RWPE2 (cell line): ENCODE data around the gene SNRNP70.

Source experiments
- ATAC-seq: fragments of 200-7000 bp; cut with Tn5 transposase; 3 replicates; pipeline ENCODE4 v1.9.1; 2021; ENCODE audit warnings: low read depth
- DNase-seq: peaks from one replicate; pipeline ENCODE4 v3.0.0-alpha.2; 2020; ENCODE audit warnings: low spot score
- H3K27ac ChIP-seq: fragments of 450-650 bp; 2 replicates; pipeline ENCODE4 v1.5.1; 2017; ENCODE audit warnings: mild to moderate bottlenecking; ENCODE audit not compliant: poor library complexity, severe bottlenecking
- H3K27me3 ChIP-seq: fragments of 250-450 bp; sonication (Bioruptor Pico); 2 replicates; pipeline ENCODE4 v1.5.1; 2021; ENCODE audit warnings: mild to moderate bottlenecking, moderate library complexity; ENCODE audit not compliant: insufficient read depth, poor library complexity, severe bottlenecking
- H3K36me3 ChIP-seq: fragments of 250-450 bp; sonication (Bioruptor Pico); 2 replicates; pipeline ENCODE4 v1.5.1; 2020; ENCODE audit warnings: low read depth, mild to moderate bottlenecking, moderate library complexity
- H3K4me1 ChIP-seq: fragments of 250-450 bp; sonication (Bioruptor Pico); 2 replicates; pipeline ENCODE4 v1.5.1; 2021; ENCODE audit warnings: mild to moderate bottlenecking, moderate library complexity; ENCODE audit not compliant: insufficient read depth, poor library complexity, severe bottlenecking
- H3K4me3 ChIP-seq: fragments of 250-450 bp; sonication (Bioruptor Pico); 2 replicates; pipeline ENCODE4 v1.5.1; 2021; ENCODE audit warnings: mild to moderate bottlenecking, moderate library complexity; ENCODE audit not compliant: severe bottlenecking
- H3K9me3 ChIP-seq: fragments of 250-450 bp; sonication (Bioruptor Pico); 2 replicates; pipeline ENCODE4 v1.5.1; 2021; ENCODE audit warnings: mild to moderate bottlenecking, moderate library complexity; ENCODE audit not compliant: severe bottlenecking
- TF ChIP-seq, protein P1 (sequence below): fragments of 450-650 bp; IDR thresholded peaks from one replicate; pipeline ENCODE4 v1.5.1; 2017; ENCODE audit warnings: mild to moderate bottlenecking, moderate library complexity; ENCODE audit not compliant: poor library complexity, severe bottlenecking

The SNRNP70 gene

DNA sequence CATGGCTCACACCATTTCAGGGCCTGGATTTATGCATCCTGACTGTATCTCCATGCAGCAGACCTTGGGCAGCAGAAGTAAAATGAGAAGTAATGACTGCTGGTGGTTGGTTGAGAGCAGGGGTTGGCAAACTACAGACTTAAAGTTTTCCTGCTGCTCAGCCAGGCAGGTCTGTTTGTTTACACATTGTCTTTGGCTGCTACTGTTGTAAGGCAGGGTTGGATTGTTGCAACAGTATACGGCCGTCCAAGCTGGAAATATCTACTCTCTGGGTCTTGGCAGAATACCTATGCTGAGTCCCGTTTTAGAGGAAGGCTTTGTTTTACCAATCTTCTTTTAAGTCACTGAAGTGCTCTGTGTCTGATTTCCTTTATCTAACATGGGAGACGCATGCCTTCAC lies 13.5 kb downstream of the SNRNP70 start:
- Histone ChIP-seq H3K27ac (no peak overlapping the region), H3K27me3 (no peaks in the 10 kb centered on the region), H3K36me3 (peaks cover 88% of the 10 kb centered on the region), H3K4me1 (peaks cover 7% of the 10 kb centered on the region), H3K9me3 (no peaks in the 10 kb centered on the region), H3K4me3 (no peak overlapping the region)
- no peak for DNase-seq
- TF ChIP-seq, protein P1, sequence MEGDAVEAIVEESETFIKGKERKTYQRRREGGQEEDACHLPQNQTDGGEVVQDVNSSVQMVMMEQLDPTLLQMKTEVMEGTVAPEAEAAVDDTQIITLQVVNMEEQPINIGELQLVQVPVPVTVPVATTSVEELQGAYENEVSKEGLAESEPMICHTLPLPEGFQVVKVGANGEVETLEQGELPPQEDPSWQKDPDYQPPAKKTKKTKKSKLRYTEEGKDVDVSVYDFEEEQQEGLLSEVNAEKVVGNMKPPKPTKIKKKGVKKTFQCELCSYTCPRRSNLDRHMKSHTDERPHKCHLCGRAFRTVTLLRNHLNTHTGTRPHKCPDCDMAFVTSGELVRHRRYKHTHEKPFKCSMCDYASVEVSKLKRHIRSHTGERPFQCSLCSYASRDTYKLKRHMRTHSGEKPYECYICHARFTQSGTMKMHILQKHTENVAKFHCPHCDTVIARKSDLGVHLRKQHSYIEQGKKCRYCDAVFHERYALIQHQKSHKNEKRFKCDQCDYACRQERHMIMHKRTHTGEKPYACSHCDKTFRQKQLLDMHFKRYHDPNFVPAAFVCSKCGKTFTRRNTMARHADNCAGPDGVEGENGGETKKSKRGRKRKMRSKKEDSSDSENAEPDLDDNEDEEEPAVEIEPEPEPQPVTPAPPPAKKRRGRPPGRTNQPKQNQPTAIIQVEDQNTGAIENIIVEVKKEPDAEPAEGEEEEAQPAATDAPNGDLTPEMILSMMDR = no peak
- ATAC-seq = no peak

DNA sequence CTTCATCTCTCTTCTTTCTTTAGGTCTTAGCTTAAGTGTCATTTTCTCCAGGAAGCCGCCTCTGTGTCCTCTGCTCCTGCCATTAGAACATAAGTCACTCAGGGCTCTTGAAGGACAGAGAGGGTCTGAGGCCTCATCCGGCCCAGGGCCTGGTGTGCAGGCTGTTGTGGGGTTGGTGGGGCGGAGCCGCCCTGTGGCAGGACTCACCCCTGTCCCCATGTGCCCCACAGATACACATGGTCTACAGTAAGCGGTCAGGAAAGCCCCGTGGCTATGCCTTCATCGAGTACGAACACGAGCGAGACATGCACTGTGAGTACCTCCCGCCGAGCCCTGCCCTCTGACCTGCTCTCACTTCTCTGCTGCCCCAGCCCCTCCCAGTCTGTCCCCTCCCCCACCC lies 15.9 kb downstream of the SNRNP70 start:
- H3K36me3 ChIP-seq = peaks cover 87% of the 10 kb centered on the region
- H3K27ac ChIP-seq = no peak overlapping the region
- ATAC-seq = no peak
- H3K27me3 ChIP-seq = no peaks in the 10 kb centered on the region
- TF ChIP-seq, protein P1 = no peak
- DNase-seq = no peak
- no peak overlapping the region for H3K4me3 ChIP-seq
- peaks cover 7% of the 10 kb centered on the region for H3K4me1 ChIP-seq
- H3K9me3 ChIP-seq = no peaks in the 10 kb centered on the region

DNA sequence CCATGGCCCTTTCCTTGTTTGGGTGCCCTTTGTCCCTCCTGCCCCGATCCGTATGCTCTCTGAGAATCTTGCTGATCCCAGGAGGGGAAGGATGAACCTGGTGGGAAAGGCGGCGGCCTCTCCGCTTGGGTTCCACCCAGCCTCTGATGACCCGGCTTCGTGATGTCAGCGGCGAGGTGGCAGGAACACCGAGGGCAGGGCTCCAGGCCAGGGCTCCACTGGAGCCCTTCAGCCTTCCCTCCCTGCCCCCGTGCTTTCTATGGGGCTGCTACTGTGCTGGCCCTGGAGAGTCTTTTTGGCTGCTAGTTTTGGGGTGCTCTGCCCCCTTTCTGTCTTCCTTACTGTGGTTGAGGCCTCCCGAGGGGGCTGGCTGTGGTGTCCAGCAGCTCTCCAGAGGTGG lies 17.1 kb downstream of the SNRNP70 start:
- no peaks in the 10 kb centered on the region for H3K27me3 ChIP-seq
- TF ChIP-seq, protein P1 = no peak
- DNase-seq = no peak
- H3K4me1 ChIP-seq = peaks cover 4% of the 10 kb centered on the region
- no peaks in the 10 kb centered on the region for H3K9me3 ChIP-seq
- ATAC-seq = no peak
- no peak overlapping the region for H3K27ac ChIP-seq
- no peak overlapping the region for H3K4me3 ChIP-seq
- peaks cover 87% of the 10 kb centered on the region for H3K36me3 ChIP-seq

DNA sequence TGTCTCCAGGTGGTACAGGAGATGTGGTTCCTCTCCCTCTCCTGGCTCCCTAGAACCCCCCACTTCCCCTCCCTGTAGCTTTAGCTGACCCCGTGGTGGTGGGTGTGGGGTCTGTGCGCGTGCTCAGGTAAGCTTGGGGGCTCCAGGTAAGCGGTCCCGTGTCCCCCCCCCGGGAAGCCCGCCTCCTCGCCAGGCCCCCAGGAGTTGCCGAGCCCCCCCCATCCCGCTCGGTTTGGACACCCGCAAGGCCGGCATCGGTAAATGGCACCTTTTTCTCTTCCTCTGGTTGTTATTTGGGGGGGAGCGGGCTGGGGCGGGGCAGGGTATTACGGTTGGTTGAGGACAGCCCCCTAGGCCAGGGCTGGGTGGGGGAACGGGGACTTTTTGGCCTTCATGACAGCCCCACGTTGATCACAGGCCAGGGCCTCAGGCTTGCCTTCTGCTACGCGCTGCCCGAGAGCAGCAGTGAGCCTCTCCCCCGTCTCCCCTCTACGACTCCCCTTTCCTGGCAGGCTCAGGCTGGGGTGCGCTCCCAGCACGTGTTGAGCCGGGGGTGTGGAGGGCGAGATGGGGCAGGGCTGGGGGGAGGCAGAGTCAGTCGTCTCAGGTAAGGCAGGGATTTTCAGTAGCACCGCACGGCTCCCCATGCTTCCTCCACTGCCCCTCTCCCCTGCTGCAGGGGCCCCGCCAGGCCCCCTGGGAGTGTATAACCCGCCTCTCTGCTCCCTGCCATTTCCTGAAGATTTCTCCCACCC lies 18.3 kb downstream of the SNRNP70 start:
- DNase-seq (no peak), ATAC-seq (no peak)
- Histone ChIP-seq H3K4me1 (no peaks in the 10 kb centered on the region), H3K27ac (no peak overlapping the region), H3K9me3 (no peaks in the 10 kb centered on the region), H3K27me3 (no peaks in the 10 kb centered on the region), H3K4me3 (no peak overlapping the region), H3K36me3 (peaks cover 86% of the 10 kb centered on the region)
- TF ChIP-seq, protein P1 = no peak

DNA sequence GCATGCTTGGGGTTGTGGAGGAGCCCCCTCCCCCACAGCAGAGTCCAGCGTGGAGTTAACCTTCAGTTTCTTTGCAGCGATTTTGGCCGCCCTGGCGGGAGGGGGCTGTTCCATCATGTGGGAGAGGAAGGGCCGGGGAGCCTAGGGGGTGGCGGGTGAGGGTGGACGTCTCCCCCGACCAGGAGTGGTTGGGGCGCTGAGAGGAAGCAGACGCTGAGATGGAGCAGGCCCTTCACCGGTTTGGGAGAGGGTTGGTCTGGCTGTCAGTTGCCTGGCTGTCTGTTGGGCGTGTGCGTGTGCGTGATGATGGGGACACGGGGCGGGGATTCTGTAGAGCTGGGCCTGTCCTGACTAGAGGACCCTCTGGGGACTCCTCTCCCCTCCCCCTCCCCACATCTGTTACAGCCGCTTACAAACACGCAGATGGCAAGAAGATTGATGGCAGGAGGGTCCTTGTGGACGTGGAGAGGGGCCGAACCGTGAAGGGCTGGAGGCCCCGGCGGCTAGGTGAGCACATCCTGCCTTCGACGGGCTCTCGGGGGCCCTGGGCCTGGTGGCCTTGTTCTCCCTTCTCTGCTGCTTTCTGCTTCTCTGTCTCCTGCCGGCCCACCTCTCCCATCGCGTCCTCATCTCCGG lies 19.1 kb downstream of the SNRNP70 start:
- TF ChIP-seq, protein P1 = no peak
- no peak for ATAC-seq
- Histone ChIP-seq H3K27me3 (no peaks in the 10 kb centered on the region), H3K4me1 (no peaks in the 10 kb centered on the region), H3K27ac (no peak overlapping the region), H3K4me3 (no peak overlapping the region), H3K36me3 (peaks cover 86% of the 10 kb centered on the region), H3K9me3 (no peaks in the 10 kb centered on the region)
- no peak for DNase-seq
